HL-60 (cell line): ENCODE data around the gene CHP2.

Source experiments
- DNase-seq, 2 experiments: peaks; one replicate each; pipeline ENCODE4 v3.0.0-alpha.2; 2010 to 2020; ENCODE audit warnings: low read depth in 1 of 2, low spot score in 1 of 2
- H3K27ac ChIP-seq: fragments of 250-450 bp; sonication (Bioruptor Pico); replicated peaks from 2 replicates; pipeline ENCODE4 v1.5.1; 2020; ENCODE audit warnings: mild to moderate bottlenecking, moderate library complexity
- H3K27me3 ChIP-seq: fragments of 250-450 bp; sonication (Bioruptor Pico); 2 replicates; pipeline ENCODE4 v1.5.1; 2021; ENCODE audit warnings: mild to moderate bottlenecking, moderate library complexity; ENCODE audit not compliant: insufficient read depth, poor library complexity, severe bottlenecking
- H3K4me3 ChIP-seq: replicated peaks from 2 replicates; pipeline ENCODE4 v1.5.1; 2011; ENCODE audit warnings: mild to moderate bottlenecking, control low read depth, low read length; ENCODE audit not compliant: insufficient read depth
- CTCF ChIP-seq: IDR thresholded peaks from one replicate; pipeline ENCODE4 v1.5.1; 2011; ENCODE audit warnings: low read length, control low read depth, inconsistent platforms; ENCODE audit not compliant: insufficient read depth
- GABPA ChIP-seq: IDR thresholded peaks from 2 replicates; pipeline ENCODE4 v1.6.1; 2012; ENCODE audit warnings: low read depth
- POLR2AphosphoS5 ChIP-seq: IDR thresholded peaks from 2 replicates; pipeline ENCODE4 v1.6.1; 2012; ENCODE audit warnings: low read depth
- REST ChIP-seq: IDR thresholded peaks from 2 replicates; pipeline ENCODE4 v1.6.1; 2012; ENCODE audit warnings: low read depth; ENCODE audit not compliant: insufficient replicate concordance
- SPI1 ChIP-seq: IDR thresholded peaks from 2 replicates; pipeline ENCODE4 v1.6.1; 2012; ENCODE audit warnings: low read depth, mild to moderate bottlenecking, borderline replicate concordance

CHP2 gene

GRCh38 chr16:23785842-23786241 is 31.0 kb downstream of the CHP2 start:
- TF ChIP-seq CTCF: no peak
- TF ChIP-seq REST: no peak
- TF ChIP-seq GABPA: no peak
- TF ChIP-seq SPI1: no peak
- DNase-seq: no peak
- H3K27ac ChIP-seq: no peak overlapping the region
- no peaks in the 10 kb centered on the region for H3K27me3 ChIP-seq
- H3K4me3 ChIP-seq: no peak overlapping the region

- DNase-seq: no peak
- Histone ChIP-seq H3K27ac (no peak overlapping the region), H3K27me3 (no peaks in the 10 kb centered on the region), H3K4me3 (no peak overlapping the region)
- TF ChIP-seq CTCF: no peak
Measured at GRCh38 chr16:23786964-23787561, 32.2 kb downstream of the CHP2 start.

GRCh38 chr16:23788685-23789084 is 33.9 kb downstream of the CHP2 start:
- Histone ChIP-seq H3K27me3 (no peaks in the 10 kb centered on the region), H3K27ac (peak overlapping the region; percentile 39), H3K4me3 (no peak overlapping the region)
- TF ChIP-seq SPI1 (peak; percentile 83), POLR2AphosphoS5 (peak; percentile 33; the same call in 1 of the 2 replicates), CTCF (no peak), GABPA (no peak), REST (no peak)
- peak; percentile 73 to 88 for DNase-seq

GRCh38 chr16:23795378-23795777 is 40.6 kb downstream of the CHP2 start:
- no peak overlapping the region for H3K27ac ChIP-seq
- TF ChIP-seq CTCF: no peak
- no peak for TF ChIP-seq REST
- no peak for TF ChIP-seq SPI1
- TF ChIP-seq GABPA: no peak
- no peak for TF ChIP-seq POLR2AphosphoS5
- H3K27me3 ChIP-seq: no peaks in the 10 kb centered on the region
- H3K4me3 ChIP-seq: no peak overlapping the region
- no peak for DNase-seq
